ENCODE measurements around the gene IDH2.
"Not testable (repeated sequence)": the region's sequence is repeated elsewhere in the genome, so short reads cannot be mapped to it uniquely, and the experiment has no call there.

The IDH2 gene

GRCh38 chr15:90074916-90075315 lies 27.4 kb downstream of the IDH2 start:
- no peak for DNase-seq (ENCODE audit: low read depth, low spot score)
- TF ChIP-seq EZH2 (IDR thresholded peaks at IDR 0.05), result no peak
- no peak for TF ChIP-seq POLR2AphosphoS5 (IDR thresholded peaks at IDR 0.05; ENCODE audit: borderline replicate concordance, low read depth, low read length)
- no peak for TF ChIP-seq FOXP2 (optimal IDR thresholded peaks at IDR 0.05; ENCODE audit: control extremely low read depth, extremely low read length, insufficient read depth)
- H3K36me3 ChIP-seq (ENCODE audit: insufficient read depth, low read length), result peaks cover 16% of the 10 kb centered on the region; the same call in 1 of the 2 replicates

GRCh38 chr15:90074023-90074422 lies 28.2 kb downstream of the IDH2 start:
- H3K27ac ChIP-seq, result no peak overlapping the region
- no peak for TF ChIP-seq POLR2AphosphoS5 (IDR thresholded peaks at IDR 0.05; ENCODE audit: borderline replicate concordance, low read depth, low read length)
- TF ChIP-seq EZH2 (IDR thresholded peaks at IDR 0.05), result no peak
- no peak for TF ChIP-seq FOXP2 (optimal IDR thresholded peaks at IDR 0.05; ENCODE audit: control extremely low read depth, extremely low read length, insufficient read depth)

More at GRCh38 chr15:90074916-90075315, 27.4 kb downstream of the IDH2 start:
- Histone ChIP-seq H3K9ac (ENCODE audit: insufficient read length) (no peak overlapping the region), H3K27ac (0 out of 2 replicates have a peak overlapping the region, but pooled peaks have one; percentile 36), H3K4me3 (no peak overlapping the region), H3K9me3 (ENCODE audit: low read depth, low read length) (no peaks in the 10 kb centered on the region)

GRCh38 chr15:90072978-90073640 lies 29.2 kb downstream of the IDH2 start:
- no peak overlapping the region for H3K9ac ChIP-seq (ENCODE audit: insufficient read length)
- no peak overlapping the region for H3K27ac ChIP-seq
- H3K4me3 ChIP-seq, result no peak overlapping the region
- TF ChIP-seq EZH2 (IDR thresholded peaks at IDR 0.05) (no peak), FOXP2 (optimal IDR thresholded peaks at IDR 0.05; ENCODE audit: control extremely low read depth, extremely low read length, insufficient read depth) (no peak), POLR2AphosphoS5 (IDR thresholded peaks at IDR 0.05; ENCODE audit: borderline replicate concordance, low read depth, low read length) (no peak)
- H3K9me3 ChIP-seq (ENCODE audit: low read depth, low read length), result no peaks in the 10 kb centered on the region
- no peak for DNase-seq (ENCODE audit: low read depth, low spot score)
- H3K36me3 ChIP-seq (ENCODE audit: insufficient read depth, low read length), result peaks cover 16% of the 10 kb centered on the region; the same call in 1 of the 2 replicates

More at GRCh38 chr15:90074023-90074422, 28.2 kb downstream of the IDH2 start:
- no peak overlapping the region for H3K4me3 ChIP-seq
- DNase-seq (ENCODE audit: low read depth, low spot score), result no peak
- H3K9ac ChIP-seq (ENCODE audit: insufficient read length), result no peak overlapping the region
- peaks cover 16% of the 10 kb centered on the region; the same call in 1 of the 2 replicates for H3K36me3 ChIP-seq (ENCODE audit: insufficient read depth, low read length)
- H3K9me3 ChIP-seq (ENCODE audit: low read depth, low read length), result no peaks in the 10 kb centered on the region

GRCh38 chr15:90071220-90071807 lies 31.0 kb downstream of the IDH2 start:
- H3K9ac ChIP-seq (ENCODE audit: insufficient read length), result no peak overlapping the region
- H3K4me3 ChIP-seq, result no peak overlapping the region
- no peaks in the 10 kb centered on the region for H3K9me3 ChIP-seq (ENCODE audit: low read depth, low read length)
- 0 out of 2 replicates have a peak overlapping the region, but pooled peaks have one; percentile 26 for H3K27ac ChIP-seq
- TF ChIP-seq POLR2AphosphoS5 (IDR thresholded peaks at IDR 0.05; ENCODE audit: borderline replicate concordance, low read depth, low read length), result no peak
- TF ChIP-seq EZH2 (IDR thresholded peaks at IDR 0.05), result no peak
- TF ChIP-seq FOXP2 (optimal IDR thresholded peaks at IDR 0.05; ENCODE audit: control extremely low read depth, extremely low read length, insufficient read depth), result no peak
- peak; percentile 72 for DNase-seq (ENCODE audit: low read depth, low spot score)
- H3K36me3 ChIP-seq (ENCODE audit: insufficient read depth, low read length), result peaks cover 16% of the 10 kb centered on the region; the same call in 1 of the 2 replicates

GRCh38 chr15:90070623-90071022 lies 31.6 kb downstream of the IDH2 start:
- not testable (repeated sequence) for H3K9ac ChIP-seq (ENCODE audit: insufficient read length); H3K9me3 ChIP-seq (ENCODE audit: low read depth, low read length); H3K27ac ChIP-seq; H3K4me3 ChIP-seq; DNase-seq (ENCODE audit: low read depth, low spot score)
- H3K36me3 ChIP-seq (ENCODE audit: insufficient read depth, low read length), result peaks cover 11% of the 10 kb centered on the region; the same call in 1 of the 2 replicates

- no peak for TF ChIP-seq EZH2 (IDR thresholded peaks at IDR 0.05)
- no peak for TF ChIP-seq POLR2AphosphoS5 (IDR thresholded peaks at IDR 0.05; ENCODE audit: borderline replicate concordance, low read depth, low read length)
- no peak for TF ChIP-seq FOXP2 (optimal IDR thresholded peaks at IDR 0.05; ENCODE audit: control extremely low read depth, extremely low read length, insufficient read depth)
- Histone ChIP-seq H3K4me3 (no peak overlapping the region), H3K9ac (ENCODE audit: insufficient read length) (no peak overlapping the region), H3K36me3 (ENCODE audit: insufficient read depth, low read length) (0 out of 2 replicates have a peak, but pooled peaks cover 9% of the 10 kb centered on the region), H3K9me3 (ENCODE audit: low read depth, low read length) (no peaks in the 10 kb centered on the region), H3K27ac (no peak overlapping the region)
- no peak for DNase-seq (ENCODE audit: low read depth, low spot score)
Measured at GRCh38 chr15:90067953-90068606, 34.2 kb downstream of the IDH2 start.

- 0 out of 2 replicates have a peak, but pooled peaks cover 6% of the 10 kb centered on the region for H3K36me3 ChIP-seq (ENCODE audit: insufficient read depth, low read length)
- no peak overlapping the region for H3K27ac ChIP-seq
- no peak for DNase-seq (ENCODE audit: low read depth, low spot score)
- no peak overlapping the region for H3K4me3 ChIP-seq
- no peak overlapping the region for H3K9ac ChIP-seq (ENCODE audit: insufficient read length)
- H3K9me3 ChIP-seq (ENCODE audit: low read depth, low read length), result no peaks in the 10 kb centered on the region
- TF ChIP-seq EZH2 (IDR thresholded peaks at IDR 0.05), result no peak
- no peak for TF ChIP-seq POLR2AphosphoS5 (IDR thresholded peaks at IDR 0.05; ENCODE audit: borderline replicate concordance, low read depth, low read length)
- no peak for TF ChIP-seq FOXP2 (optimal IDR thresholded peaks at IDR 0.05; ENCODE audit: control extremely low read depth, extremely low read length, insufficient read depth)
Measured at GRCh38 chr15:90067181-90067952, 34.9 kb downstream of the IDH2 start.

- Histone ChIP-seq H3K9ac (ENCODE audit: insufficient read length) (no peak overlapping the region), H3K4me3 (no peak overlapping the region), H3K9me3 (ENCODE audit: low read depth, low read length) (no peaks in the 10 kb centered on the region), H3K36me3 (ENCODE audit: insufficient read depth, low read length) (0 out of 2 replicates have a peak, but pooled peaks cover 6% of the 10 kb centered on the region), H3K27ac (no peak overlapping the region)
- no peak for DNase-seq (ENCODE audit: low read depth, low spot score)
- TF ChIP-seq EZH2 (IDR thresholded peaks at IDR 0.05) (no peak), POLR2AphosphoS5 (IDR thresholded peaks at IDR 0.05; ENCODE audit: borderline replicate concordance, low read depth, low read length) (no peak), FOXP2 (optimal IDR thresholded peaks at IDR 0.05; ENCODE audit: control extremely low read depth, extremely low read length, insufficient read depth) (no peak)
Measured at GRCh38 chr15:90065682-90066049, 36.6 kb downstream of the IDH2 start.
